ENCODE data around the gene SMG9.

Gene SMG9, protein sequence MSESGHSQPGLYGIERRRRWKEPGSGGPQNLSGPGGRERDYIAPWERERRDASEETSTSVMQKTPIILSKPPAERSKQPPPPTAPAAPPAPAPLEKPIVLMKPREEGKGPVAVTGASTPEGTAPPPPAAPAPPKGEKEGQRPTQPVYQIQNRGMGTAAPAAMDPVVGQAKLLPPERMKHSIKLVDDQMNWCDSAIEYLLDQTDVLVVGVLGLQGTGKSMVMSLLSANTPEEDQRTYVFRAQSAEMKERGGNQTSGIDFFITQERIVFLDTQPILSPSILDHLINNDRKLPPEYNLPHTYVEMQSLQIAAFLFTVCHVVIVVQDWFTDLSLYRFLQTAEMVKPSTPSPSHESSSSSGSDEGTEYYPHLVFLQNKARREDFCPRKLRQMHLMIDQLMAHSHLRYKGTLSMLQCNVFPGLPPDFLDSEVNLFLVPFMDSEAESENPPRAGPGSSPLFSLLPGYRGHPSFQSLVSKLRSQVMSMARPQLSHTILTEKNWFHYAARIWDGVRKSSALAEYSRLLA

DNA sequence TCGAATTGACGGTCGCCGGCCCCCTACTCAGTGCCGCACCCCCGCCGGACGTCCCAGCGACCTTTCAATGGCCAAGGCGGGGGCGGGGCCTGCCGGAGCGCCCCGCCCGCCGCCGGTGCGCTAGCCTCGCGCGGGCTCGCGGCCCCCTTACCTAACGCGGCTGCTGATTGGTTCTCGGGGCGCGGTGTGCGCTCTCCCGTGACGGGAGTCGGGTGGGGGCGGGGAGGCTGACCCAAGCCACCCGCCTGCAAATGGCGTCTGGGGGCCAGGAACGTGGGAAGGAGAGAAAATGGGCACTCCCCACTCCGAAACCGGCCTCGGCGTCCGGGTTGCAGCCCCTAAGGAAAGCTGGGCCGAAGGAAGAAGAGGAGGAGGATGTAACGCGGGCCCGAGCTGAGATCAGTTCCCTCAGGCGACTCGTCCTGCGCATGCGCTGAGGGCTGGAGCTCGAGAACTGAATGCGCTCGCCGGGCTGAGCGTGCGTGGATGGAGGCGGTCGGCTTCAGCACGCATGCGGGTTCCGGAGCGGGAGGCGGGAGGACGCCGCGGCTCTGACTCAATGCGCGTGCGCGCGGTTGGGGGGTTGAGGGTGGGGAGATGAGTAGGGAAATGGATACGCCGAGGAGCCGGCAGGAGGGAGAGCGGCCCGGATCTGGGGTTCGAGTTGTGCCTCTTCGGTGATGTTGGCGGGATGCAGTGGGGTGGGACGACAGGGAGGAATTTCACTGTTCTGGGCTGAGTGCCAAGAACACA, at the start of gene SMG9:
TSS of gene SMG9 (minus strand) at position 460 of the 753 bp plus-strand sequence. CDS start 4,221 bp downstream, outside the sequence.
- Histone ChIP-seq H3K4me3 (IDR thresholded peaks at IDR 0.05; ENCODE audit: insufficient read depth, low read depth, low read length) (peak within 1 kb of the TSS; percentile 36), H3K36me3 (ENCODE audit: insufficient read depth) (peaks cover 3% of the 10 kb centered on the region; the same call in 1 of the 2 replicates), H3K79me2 (ENCODE audit: insufficient read depth, low read depth) (peaks cover 17% of the 10 kb centered on the region; the same call in 1 of the 2 replicates), H3K4me2 (peak within 1 kb of the TSS; percentile 77), H3K27ac (peak within 1 kb of the TSS; percentile 99), H3K9ac (peak within 1 kb of the TSS; percentile 99), H3K4me1 (ENCODE audit: low read depth, poor library complexity, severe bottlenecking) (peaks cover 12% of the 10 kb centered on the region), H2AFZ (ENCODE audit: low read depth) (peak within 1 kb of the TSS; percentile 85), H4K20me1 (ENCODE audit: insufficient read depth) (no peaks in the 10 kb centered on the region), H3K27me3 (ENCODE audit: insufficient read depth, low read depth) (no peaks in the 10 kb centered on the region)
- TF ChIP-seq, protein P1, sequence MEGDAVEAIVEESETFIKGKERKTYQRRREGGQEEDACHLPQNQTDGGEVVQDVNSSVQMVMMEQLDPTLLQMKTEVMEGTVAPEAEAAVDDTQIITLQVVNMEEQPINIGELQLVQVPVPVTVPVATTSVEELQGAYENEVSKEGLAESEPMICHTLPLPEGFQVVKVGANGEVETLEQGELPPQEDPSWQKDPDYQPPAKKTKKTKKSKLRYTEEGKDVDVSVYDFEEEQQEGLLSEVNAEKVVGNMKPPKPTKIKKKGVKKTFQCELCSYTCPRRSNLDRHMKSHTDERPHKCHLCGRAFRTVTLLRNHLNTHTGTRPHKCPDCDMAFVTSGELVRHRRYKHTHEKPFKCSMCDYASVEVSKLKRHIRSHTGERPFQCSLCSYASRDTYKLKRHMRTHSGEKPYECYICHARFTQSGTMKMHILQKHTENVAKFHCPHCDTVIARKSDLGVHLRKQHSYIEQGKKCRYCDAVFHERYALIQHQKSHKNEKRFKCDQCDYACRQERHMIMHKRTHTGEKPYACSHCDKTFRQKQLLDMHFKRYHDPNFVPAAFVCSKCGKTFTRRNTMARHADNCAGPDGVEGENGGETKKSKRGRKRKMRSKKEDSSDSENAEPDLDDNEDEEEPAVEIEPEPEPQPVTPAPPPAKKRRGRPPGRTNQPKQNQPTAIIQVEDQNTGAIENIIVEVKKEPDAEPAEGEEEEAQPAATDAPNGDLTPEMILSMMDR (conservative IDR thresholded peaks at IDR 0.05; ENCODE audit: low read depth, low read length): no peak

DNA sequence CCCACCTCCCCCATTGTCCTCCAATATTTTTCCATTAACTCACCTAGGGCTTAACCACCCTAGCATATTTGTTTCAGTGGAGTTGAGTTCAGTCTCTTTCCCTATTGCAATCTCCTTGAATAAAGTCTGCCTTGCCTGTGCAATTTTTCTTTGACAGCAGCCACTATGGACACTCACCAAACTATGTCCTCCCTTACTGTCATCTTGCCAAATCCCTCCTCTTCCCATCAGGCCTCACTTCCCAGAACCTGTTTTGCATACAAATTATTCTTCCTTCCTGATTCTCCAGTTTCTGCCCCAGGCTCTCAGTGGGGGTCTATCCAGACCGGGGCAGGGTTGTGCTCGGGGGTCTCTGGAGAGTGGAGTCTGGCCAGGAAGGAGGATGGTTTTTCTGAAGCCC, 49.7 kb upstream of the SMG9 start:
- no peak overlapping the region for H3K27ac ChIP-seq
- no peak overlapping the region for H3K4me3 ChIP-seq (IDR thresholded peaks at IDR 0.05; ENCODE audit: insufficient read depth, low read depth, low read length)
- no peaks in the 10 kb centered on the region for H4K20me1 ChIP-seq (ENCODE audit: insufficient read depth)
- TF ChIP-seq, protein P1 (conservative IDR thresholded peaks at IDR 0.05; ENCODE audit: low read depth, low read length): no peak
- H3K79me2 ChIP-seq (ENCODE audit: insufficient read depth, low read depth): no peaks in the 10 kb centered on the region
- no peak overlapping the region for H3K9ac ChIP-seq
- H3K27me3 ChIP-seq (ENCODE audit: insufficient read depth, low read depth): no peaks in the 10 kb centered on the region
- H3K36me3 ChIP-seq (ENCODE audit: insufficient read depth): no peaks in the 10 kb centered on the region
- no peak overlapping the region for H2AFZ ChIP-seq (ENCODE audit: low read depth)
- H3K4me1 ChIP-seq (ENCODE audit: low read depth, poor library complexity, severe bottlenecking): no peaks in the 10 kb centered on the region
- no peak overlapping the region for H3K4me2 ChIP-seq

DNA sequence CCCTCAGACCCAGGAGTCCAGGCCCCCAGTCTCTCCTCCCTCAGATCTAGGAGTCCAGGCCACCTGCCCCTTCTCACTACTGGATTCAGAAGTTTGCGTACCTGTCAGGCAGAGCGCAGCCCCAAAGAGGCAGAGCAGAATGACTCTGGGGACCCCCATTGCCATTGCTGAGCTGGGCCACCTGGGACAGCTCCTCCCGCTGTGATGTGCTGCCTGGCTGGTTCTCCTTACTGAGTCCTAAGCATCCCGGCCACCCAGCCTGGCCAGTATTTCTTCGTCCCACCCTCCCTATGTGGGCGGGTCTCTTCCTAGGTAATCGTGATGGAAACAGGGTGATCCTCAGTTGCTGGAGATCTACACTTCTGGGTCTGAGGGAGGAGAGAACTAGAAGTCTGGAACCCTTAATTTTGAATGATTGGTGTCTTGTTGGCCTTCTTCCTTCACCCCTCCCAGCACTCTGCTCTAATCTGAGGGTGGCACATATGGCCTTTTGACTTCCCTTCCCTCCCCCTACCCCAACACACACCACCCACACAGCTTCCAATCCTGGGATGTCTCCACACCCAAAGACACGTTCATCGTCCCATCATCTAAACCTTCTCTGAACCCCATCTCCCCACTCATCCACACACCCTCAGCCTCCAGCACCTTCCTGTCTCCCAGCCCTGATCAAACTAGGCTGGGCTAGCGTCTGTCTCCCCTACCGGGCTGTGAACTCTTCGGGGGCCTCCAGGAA, 47.6 kb upstream of the SMG9 start, which contains the start of gene LYPD5:
TSS of gene LYPD5 (minus strand) at position 232 of the 736 bp plus-strand sequence. CDS start at position 165, 67 bp downstream.
- no peaks in the 10 kb centered on the region for H3K36me3 ChIP-seq (ENCODE audit: insufficient read depth)
- no peak within 1 kb of the TSS for H3K9ac ChIP-seq
- H3K4me3 ChIP-seq (IDR thresholded peaks at IDR 0.05; ENCODE audit: insufficient read depth, low read depth, low read length): no peak within 1 kb of the TSS
- no peak within 1 kb of the TSS for H3K4me2 ChIP-seq
- no peak within 1 kb of the TSS for H2AFZ ChIP-seq (ENCODE audit: low read depth)
- H3K4me1 ChIP-seq (ENCODE audit: low read depth, poor library complexity, severe bottlenecking): no peaks in the 10 kb centered on the region
- no peaks in the 10 kb centered on the region for H3K79me2 ChIP-seq (ENCODE audit: insufficient read depth, low read depth)
- no peaks in the 10 kb centered on the region for H3K27me3 ChIP-seq (ENCODE audit: insufficient read depth, low read depth)
- TF ChIP-seq, protein P1 (conservative IDR thresholded peaks at IDR 0.05; ENCODE audit: low read depth, low read length): no peak
- no peak within 1 kb of the TSS for H3K27ac ChIP-seq
- H4K20me1 ChIP-seq (ENCODE audit: insufficient read depth): no peaks in the 10 kb centered on the region

DNA sequence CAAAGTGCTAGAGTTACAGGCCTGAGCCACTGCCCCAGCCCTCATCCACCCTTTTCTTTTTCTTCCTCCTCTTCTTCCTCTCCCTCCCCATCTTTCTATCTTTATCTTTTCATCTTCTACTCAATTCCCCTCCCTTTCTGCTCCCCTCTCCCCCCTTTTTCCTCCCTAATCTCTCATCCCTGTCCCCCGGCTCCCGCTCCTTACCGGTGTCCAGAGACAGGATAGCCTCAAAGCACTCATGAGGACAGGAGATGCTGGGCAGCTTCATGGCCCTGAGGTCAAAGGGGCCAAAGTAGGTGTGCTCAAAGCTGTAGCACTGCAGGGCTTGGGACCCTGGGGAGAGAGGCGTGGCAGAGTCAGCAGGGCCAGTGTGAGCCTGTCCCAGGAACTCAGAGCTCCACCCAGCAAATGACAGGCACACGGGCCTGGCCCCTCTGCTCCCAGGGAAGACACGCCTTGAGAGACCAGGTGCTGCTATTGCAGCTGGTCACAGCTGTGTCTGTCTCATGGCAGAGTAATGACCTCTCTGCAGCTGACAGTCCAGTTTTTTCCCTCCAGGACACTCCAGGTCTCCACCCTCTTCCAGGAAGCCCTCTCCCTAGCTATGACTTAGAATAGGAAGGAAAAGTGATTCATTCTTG, 44.9 kb upstream of the SMG9 start:
- H3K36me3 ChIP-seq (ENCODE audit: insufficient read depth): no peaks in the 10 kb centered on the region
- no peaks in the 10 kb centered on the region for H4K20me1 ChIP-seq (ENCODE audit: insufficient read depth)
- H3K9ac ChIP-seq: no peak overlapping the region
- no peak overlapping the region for H3K27ac ChIP-seq
- H3K79me2 ChIP-seq (ENCODE audit: insufficient read depth, low read depth): no peaks in the 10 kb centered on the region
- TF ChIP-seq, protein P1 (conservative IDR thresholded peaks at IDR 0.05; ENCODE audit: low read depth, low read length): no peak
- no peak overlapping the region for H2AFZ ChIP-seq (ENCODE audit: low read depth)
- no peaks in the 10 kb centered on the region for H3K4me1 ChIP-seq (ENCODE audit: low read depth, poor library complexity, severe bottlenecking)
- H3K4me2 ChIP-seq: no peak overlapping the region
- H3K4me3 ChIP-seq (IDR thresholded peaks at IDR 0.05; ENCODE audit: insufficient read depth, low read depth, low read length): no peak overlapping the region
- H3K27me3 ChIP-seq (ENCODE audit: insufficient read depth, low read depth): no peaks in the 10 kb centered on the region
